NCI-H69 (cell line): Measurements from ENCODE around the gene PIK3C3.
"Not testable (repeated sequence)": the region's sequence is repeated elsewhere in the genome, so short reads cannot be mapped to it uniquely, and the experiment has no call there.

Source experiments
- DNase-seq: peaks from one replicate; lab custom pipeline; 2025; lab: John Stamatoyannopoulos, UW

PIK3C3 gene

GRCh38 chr18:42074704-42075103, 119.7 kb downstream of the PIK3C3 start:
- no peak for DNase-seq

GRCh38 chr18:42078711-42079110, 123.7 kb downstream of the PIK3C3 start:
- DNase-seq, result no peak

- no peak for DNase-seq
Observed at GRCh38 chr18:42080340-42080739, 125.3 kb downstream of the PIK3C3 start.

- no peak for DNase-seq
Observed at GRCh38 chr18:42082415-42083234, 127.6 kb downstream of the PIK3C3 start.

GRCh38 chr18:42086288-42086687, 131.3 kb downstream of the PIK3C3 start:
- DNase-seq, result no peak

- DNase-seq, result no peak
Observed at GRCh38 chr18:42087235-42087634, 132.2 kb downstream of the PIK3C3 start.

GRCh38 chr18:42087876-42088275, 132.8 kb downstream of the PIK3C3 start:
- DNase-seq, result no peak

GRCh38 chr18:42092848-42093247, 137.8 kb downstream of the PIK3C3 start:
- DNase-seq, result no peak

GRCh38 chr18:42094875-42095274, 139.8 kb downstream of the PIK3C3 start:
- no peak for DNase-seq

GRCh38 chr18:42095732-42096377, 140.8 kb downstream of the PIK3C3 start:
- peak; percentile 60 for DNase-seq

- DNase-seq, result no peak
Observed at GRCh38 chr18:42100248-42100647, 145.2 kb downstream of the PIK3C3 start.

GRCh38 chr18:42100911-42101310, 145.9 kb downstream of the PIK3C3 start:
- no peak for DNase-seq

- DNase-seq, result peak; percentile 95
Observed at GRCh38 chr18:42105394-42105793, 150.4 kb downstream of the PIK3C3 start.

- peak; percentile 80 for DNase-seq
Observed at GRCh38 chr18:42106784-42107183, 151.8 kb downstream of the PIK3C3 start.

GRCh38 chr18:42107287-42107686, 152.3 kb downstream of the PIK3C3 start:
- DNase-seq, result peak; percentile 48

GRCh38 chr18:42107691-42108450, 152.8 kb downstream of the PIK3C3 start:
- DNase-seq, result peak; percentile 91

GRCh38 chr18:42112147-42112546, 157.1 kb downstream of the PIK3C3 start:
- DNase-seq, result not testable (repeated sequence)

GRCh38 chr18:42112657-42113420, 157.8 kb downstream of the PIK3C3 start:
- DNase-seq, result peak; percentile 28

GRCh38 chr18:42113529-42114191, 158.6 kb downstream of the PIK3C3 start:
- peak; percentile 44 for DNase-seq

- peak; percentile 95 for DNase-seq
Observed at GRCh38 chr18:42114310-42114943, 159.4 kb downstream of the PIK3C3 start.

GRCh38 chr18:42126586-42126985, 171.6 kb downstream of the PIK3C3 start:
- no peak for DNase-seq
